SK-N-SH (cell line): Measurements from ENCODE around the gene TAS2R41. TPM values are rescaled to one million over a fixed set of nuclear protein-coding genes. Genes with fewer than 3 reads are reported as not detected.
A peak's percentile ranks its signal among the peaks of the same experiment; 100 is the strongest.

ENCODE experiments used
- CTCF ChIA-PET: fragments of 300-600, 350-600 bp; formaldehyde crosslinking; extraction: SDS; loops from one replicate; lab custom pipeline; 2021; lab: Yijun Ruan, JAX
- POLR2A ChIA-PET: fragments of 350-600 bp; sonication (Branson Sonifier 250); formaldehyde crosslinking; extraction: SDS; loops from one replicate; lab custom pipeline; 2020; ENCODE audit warnings: antibody characterized with exemption, inconsistent platforms; lab: Yijun Ruan, JAX
- DNase-seq: peaks from one replicate; pipeline ENCODE4 v3.0.0; 2012
- H2AFZ ChIP-seq: fragments of 200-600 bp; sonication (generic); 2 replicates; pipeline ENCODE4 v1.8.1; 2016; ENCODE audit warnings: antibody characterized with exemption, mild to moderate bottlenecking, low read depth
- H3F3A ChIP-seq: fragments of 200-600 bp; sonication (generic); replicated peaks from 2 replicates; pipeline ENCODE3; 2016; ENCODE audit warnings: antibody characterized with exemption, mild to moderate bottlenecking; ENCODE audit not compliant: insufficient read depth
- H3K27ac ChIP-seq, 2 experiments: fragments of 200-500 bp in 1 of 2; fragments of 200-600 bp in 1 of 2; sonication (Bioruptor generic) in 1 of 2; sonication (generic), shearing (Covaris generic) in 1 of 2; 2 replicates each; pipeline versions ENCODE4 v1.5.1 to v1.6.1; 2014 to 2016; ENCODE audit warnings: low read depth in 2 of 2, inconsistent platforms in 1 of 2, low read length in 1 of 2, mild to moderate bottlenecking in 1 of 2, mixed read lengths in 1 of 2
- H3K27me3 ChIP-seq: fragments of 200-600 bp; sonication (generic), shearing (Covaris generic); 2 replicates; pipeline ENCODE4 v1.6.1; 2016; ENCODE audit warnings: mixed run types; ENCODE audit not compliant: insufficient read depth
- H3K36me3 ChIP-seq, 2 experiments: fragments of 200-500 bp in 1 of 2; fragments of 200-600 bp in 1 of 2; sonication (Bioruptor generic) in 1 of 2; sonication (generic) in 1 of 2; replicated peaks in 1 of 2; 2 replicates each; pipeline versions ENCODE3 to v1.5.1; 2014 to 2016; ENCODE audit warnings: low read length in 1 of 2, mild to moderate bottlenecking in 1 of 2; ENCODE audit not compliant: insufficient read depth in 2 of 2, control insufficient read depth in 1 of 2
- H3K4me1 ChIP-seq, 2 experiments: fragments of 200-500 bp in 1 of 2; fragments of 200-600 bp in 1 of 2; sonication (Bioruptor generic) in 1 of 2; sonication (generic), shearing (Covaris generic) in 1 of 2; 2 replicates each; pipeline versions ENCODE4 v1.5.1 to v1.6.1; 2014 to 2016; ENCODE audit warnings: low read depth in 1 of 2, low read length in 1 of 2, mixed run types in 1 of 2; ENCODE audit not compliant: insufficient read depth in 2 of 2, control insufficient read depth in 1 of 2
- H3K4me2 ChIP-seq: fragments of 200-600 bp; sonication (generic), shearing (Covaris generic); 2 replicates; pipeline ENCODE4 v1.6.1; 2017; ENCODE audit warnings: mixed run types
- H3K4me3 ChIP-seq, 2 experiments: fragments of 200-500 bp in 1 of 2; fragments of 200-600 bp in 1 of 2; sonication (Bioruptor generic) in 1 of 2; sonication (generic), shearing (Covaris generic) in 1 of 2; 2 replicates each; pipeline versions ENCODE4 v1.5.1 to v1.8.1; 2014 to 2016; ENCODE audit warnings: low read depth in 2 of 2, inconsistent platforms in 1 of 2, low read length in 1 of 2, mild to moderate bottlenecking in 1 of 2, mixed read lengths in 1 of 2, moderate library complexity in 1 of 2
- H3K79me2 ChIP-seq: fragments of 200-600 bp; sonication (generic); 2 replicates; pipeline ENCODE4 v1.8.1; 2017; ENCODE audit warnings: mild to moderate bottlenecking; ENCODE audit not compliant: insufficient read depth
- H3K9ac ChIP-seq: fragments of 200-600 bp; sonication (generic); 2 replicates; pipeline ENCODE4 v1.6.1; 2017; ENCODE audit warnings: mixed run types
- H3K9me2 ChIP-seq: fragments of 200-600 bp; sonication (generic); 2 replicates; pipeline ENCODE4 v1.6.1; 2017; ENCODE audit warnings: mixed run types
- H3K9me3 ChIP-seq: fragments of 200-600 bp; sonication (generic); 2 replicates; pipeline ENCODE4 v1.6.1; 2017; ENCODE audit warnings: mixed run types, mild to moderate bottlenecking, moderate library complexity
- H4K20me1 ChIP-seq: fragments of 200-600 bp; sonication (generic); 2 replicates; pipeline ENCODE4 v1.6.1; 2017; ENCODE audit warnings: mild to moderate bottlenecking, mixed run types; ENCODE audit not compliant: insufficient read depth
- IRF3 ChIP-seq: fragments of 150-350 bp; IDR thresholded peaks from 2 replicates; pipeline ENCODE4 v1.6.1; 2016; ENCODE audit warnings: mild to moderate bottlenecking, low read depth, low read length
- MEF2A ChIP-seq: IDR thresholded peaks from 2 replicates; pipeline ENCODE4 v1.4.0; 2012; ENCODE audit warnings: low read depth, borderline replicate concordance
- RAD21 ChIP-seq: IDR thresholded peaks from 2 replicates; pipeline ENCODE4 v1.6.1; 2012; ENCODE audit warnings: mild to moderate bottlenecking, low read length
- RFX5 ChIP-seq: IDR thresholded peaks from 2 replicates; pipeline ENCODE4 v1.6.1; 2012; ENCODE audit warnings: mild to moderate bottlenecking, improper control_type of control experiment, low read length
- RXRA ChIP-seq: IDR thresholded peaks from 2 replicates; pipeline ENCODE4 v1.4.0; 2012; ENCODE audit warnings: low read depth, mild to moderate bottlenecking, borderline replicate concordance
- SIN3A ChIP-seq: IDR thresholded peaks from 2 replicates; pipeline ENCODE4 v1.6.1; 2012; ENCODE audit warnings: low read depth, mild to moderate bottlenecking, low read length, moderate library complexity, borderline replicate concordance
- TCF12 ChIP-seq: IDR thresholded peaks from 2 replicates; pipeline ENCODE4 v1.4.0; 2012
- ZBTB33 ChIP-seq: IDR thresholded peaks from 2 replicates; pipeline ENCODE4 v1.4.0; 2012; ENCODE audit warnings: low read depth, borderline replicate concordance
- WGBS: methylation state at CpG from one replicate; pipeline ENCODE4 v1.1.6; 2017; ENCODE audit warnings: low lambda C conversion rate; 5-methylcytosine and 5-hydroxymethylcytosine counted together
- polyA plus RNA-seq, 3 experiments: library from polyadenylated mRNA; depleted of rRNA; stranded (reverse); fragments of >200 nt; gene quantifications; 2 replicates each; pipeline ENCODE4 v1.2.3, GENCODE V29; 2012
- TF ChIP-seq, protein P1 (sequence below): IDR thresholded peaks from 2 replicates; pipeline ENCODE4; 2012
- TF ChIP-seq, protein P2 (sequence below): IDR thresholded peaks from 2 replicates; pipeline ENCODE4 v1.6.1; 2012; ENCODE audit warnings: mild to moderate bottlenecking, low read depth, low read length, moderate library complexity

TAS2R41 gene
- polyA plus RNA-seq, 1 of the 3 experiments (the other 2 are of a cell fraction): not detected

- TF ChIP-seq, protein P1, sequence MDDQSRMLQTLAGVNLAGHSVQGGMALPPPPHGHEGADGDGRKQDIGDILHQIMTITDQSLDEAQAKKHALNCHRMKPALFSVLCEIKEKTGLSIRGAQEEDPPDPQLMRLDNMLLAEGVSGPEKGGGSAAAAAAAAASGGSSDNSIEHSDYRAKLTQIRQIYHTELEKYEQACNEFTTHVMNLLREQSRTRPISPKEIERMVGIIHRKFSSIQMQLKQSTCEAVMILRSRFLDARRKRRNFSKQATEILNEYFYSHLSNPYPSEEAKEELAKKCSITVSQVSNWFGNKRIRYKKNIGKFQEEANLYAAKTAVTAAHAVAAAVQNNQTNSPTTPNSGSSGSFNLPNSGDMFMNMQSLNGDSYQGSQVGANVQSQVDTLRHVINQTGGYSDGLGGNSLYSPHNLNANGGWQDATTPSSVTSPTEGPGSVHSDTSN: no peak
- TF ChIP-seq MEF2A: no peak
- TF ChIP-seq, protein P2, sequence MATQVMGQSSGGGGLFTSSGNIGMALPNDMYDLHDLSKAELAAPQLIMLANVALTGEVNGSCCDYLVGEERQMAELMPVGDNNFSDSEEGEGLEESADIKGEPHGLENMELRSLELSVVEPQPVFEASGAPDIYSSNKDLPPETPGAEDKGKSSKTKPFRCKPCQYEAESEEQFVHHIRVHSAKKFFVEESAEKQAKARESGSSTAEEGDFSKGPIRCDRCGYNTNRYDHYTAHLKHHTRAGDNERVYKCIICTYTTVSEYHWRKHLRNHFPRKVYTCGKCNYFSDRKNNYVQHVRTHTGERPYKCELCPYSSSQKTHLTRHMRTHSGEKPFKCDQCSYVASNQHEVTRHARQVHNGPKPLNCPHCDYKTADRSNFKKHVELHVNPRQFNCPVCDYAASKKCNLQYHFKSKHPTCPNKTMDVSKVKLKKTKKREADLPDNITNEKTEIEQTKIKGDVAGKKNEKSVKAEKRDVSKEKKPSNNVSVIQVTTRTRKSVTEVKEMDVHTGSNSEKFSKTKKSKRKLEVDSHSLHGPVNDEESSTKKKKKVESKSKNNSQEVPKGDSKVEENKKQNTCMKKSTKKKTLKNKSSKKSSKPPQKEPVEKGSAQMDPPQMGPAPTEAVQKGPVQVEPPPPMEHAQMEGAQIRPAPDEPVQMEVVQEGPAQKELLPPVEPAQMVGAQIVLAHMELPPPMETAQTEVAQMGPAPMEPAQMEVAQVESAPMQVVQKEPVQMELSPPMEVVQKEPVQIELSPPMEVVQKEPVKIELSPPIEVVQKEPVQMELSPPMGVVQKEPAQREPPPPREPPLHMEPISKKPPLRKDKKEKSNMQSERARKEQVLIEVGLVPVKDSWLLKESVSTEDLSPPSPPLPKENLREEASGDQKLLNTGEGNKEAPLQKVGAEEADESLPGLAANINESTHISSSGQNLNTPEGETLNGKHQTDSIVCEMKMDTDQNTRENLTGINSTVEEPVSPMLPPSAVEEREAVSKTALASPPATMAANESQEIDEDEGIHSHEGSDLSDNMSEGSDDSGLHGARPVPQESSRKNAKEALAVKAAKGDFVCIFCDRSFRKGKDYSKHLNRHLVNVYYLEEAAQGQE: no peak
- TF ChIP-seq RXRA: no peak
- no peak for TF ChIP-seq IRF3
- no peak for TF ChIP-seq RAD21
- TF ChIP-seq RFX5: no peak
- TF ChIP-seq SIN3A: no peak
- TF ChIP-seq TCF12: no peak
- WGBS: 32% methylated on average over 2 of the region's 2 CpGs
- Histone ChIP-seq H3K4me2 (peak overlapping the region; percentile 69), H3K27me3 (no peaks in the 10 kb centered on the region), H3K9me2 (no peaks in the 10 kb centered on the region), H3K27ac (peak overlapping the region; percentile 9 to 97; a peak in 2 of 4 replicates), H3K4me3 (peak overlapping the region in 1 of 2 experiments; percentile 33; a peak in 1 of 4 replicates), H3K36me3 (no peaks in the 10 kb centered on the region), H3K9me3 (no peaks in the 10 kb centered on the region), H3K4me1 (peaks cover 0 to 50% of the 10 kb centered on the region in 2 experiments), H4K20me1 (no peaks in the 10 kb centered on the region), H3K79me2 (no peaks in the 10 kb centered on the region), H3K9ac (no peak overlapping the region; the same call in 1 of the 2 replicates), H3F3A (peaks cover 33% of the 10 kb centered on the region), H2AFZ (no peak overlapping the region)
- no peak for DNase-seq
- CTCF ChIA-PET: no interaction called here
- POLR2A ChIA-PET: no interaction called here
These were observed 39.3 kb downstream of the TAS2R41 start for GRCh38 chr7:143516981-143517380.

DNA sequence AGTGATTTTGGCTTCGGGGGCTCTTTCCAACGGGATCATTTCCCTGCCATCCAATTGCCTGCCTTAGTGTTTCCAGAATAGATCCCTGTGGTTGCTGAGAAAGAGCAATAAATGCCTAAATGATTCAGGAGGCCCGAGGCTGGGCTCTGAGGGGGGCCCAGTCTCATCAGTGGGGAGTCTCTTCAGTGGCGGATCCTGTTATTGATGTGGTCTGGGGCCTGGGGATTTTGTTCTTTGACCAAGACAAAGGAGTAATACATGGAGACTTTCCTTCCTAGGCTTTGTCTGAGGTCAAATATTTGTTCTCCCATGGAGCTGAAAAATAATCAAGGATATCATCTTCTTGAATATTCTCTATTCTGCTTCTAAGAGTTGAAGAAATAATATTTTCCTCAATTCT lies 40.8 kb downstream of the TAS2R41 start:
- no peaks in the 10 kb centered on the region for H3K9me2 ChIP-seq
- WGBS: 20% methylated on average over 4 of the region's 4 CpGs
- H3K4me3 ChIP-seq: peak overlapping the region; percentile 8 to 33; a peak in 1 of 4 replicates
- peak overlapping the region; percentile 61; the same call in 1 of the 2 replicates for H2AFZ ChIP-seq
- H3K36me3 ChIP-seq: no peaks in the 10 kb centered on the region
- H3K4me1 ChIP-seq: peaks cover 0 to 35% of the 10 kb centered on the region in 2 experiments
- POLR2A ChIA-PET: no interaction called here
- peak overlapping the region; percentile 55 to 97 for H3K27ac ChIP-seq
- no peak for DNase-seq
- peak overlapping the region; percentile 69 for H3K4me2 ChIP-seq
- H3K9me3 ChIP-seq: no peaks in the 10 kb centered on the region
- H3K27me3 ChIP-seq: no peaks in the 10 kb centered on the region
- peak overlapping the region; percentile 52 for H3K9ac ChIP-seq
- TF ChIP-seq, protein P1: peak; percentile 38; the same call in 1 of the 2 replicates
- no peak for TF ChIP-seq SIN3A
- TF ChIP-seq ZBTB33: no peak
- TF ChIP-seq, all 33 proteins: peak for 1
- Histone ChIP-seq H4K20me1 (no peaks in the 10 kb centered on the region), H3F3A (peaks cover 27% of the 10 kb centered on the region), H3K79me2 (no peaks in the 10 kb centered on the region)
- CTCF ChIA-PET: interaction anchor here (1.7 kb wide), 1 partner anchor 102 kb away, joined by 4 read pairs; no protein-coding TSS in a partner anchor
